HEK293 (cell line): ENCODE results near the gene TESK2.

ENCODE experiments used
- CTCF ChIA-PET: fragments of 350-600 bp; formaldehyde crosslinking; extraction: SDS; loops from one replicate; lab custom pipeline; 2021; ENCODE audit warnings: antibody characterized with exemption; lab: Yijun Ruan, JAX
- POLR2A ChIA-PET: fragments of 300-600 bp; formaldehyde crosslinking; extraction: SDS; loops from one replicate; lab custom pipeline; 2020; ENCODE audit warnings: antibody characterized with exemption, inconsistent platforms; lab: Yijun Ruan, JAX
- H3K27ac ChIP-seq: fragments of 200-500 bp; sonication (Bioruptor generic); 2 replicates; pipeline ENCODE4 v1.5.1; 2014; ENCODE audit warnings: low read depth, low read length, control low read depth, inconsistent platforms; ENCODE audit errors: extremely low read depth
- H3K36me3 ChIP-seq, 2 experiments: fragments of 200-500 bp in 1 of 2; sonication (Bioruptor generic) in 1 of 2; 1 replicate in 1 of 2; 2 replicates in 1 of 2; pipeline ENCODE4 v1.5.1; 2014 to 2017; ENCODE audit warnings: inconsistent platforms in 2 of 2, low read length in 2 of 2; ENCODE audit not compliant: control insufficient read depth in 2 of 2, insufficient read depth in 1 of 2
- H3K4me1 ChIP-seq: fragments of 200-500 bp; sonication (Bioruptor generic); 2 replicates; pipeline ENCODE4 v1.5.1; 2014; ENCODE audit warnings: mild to moderate bottlenecking, low read length, inconsistent platforms; ENCODE audit not compliant: control insufficient read depth, insufficient read depth
- H3K4me3 ChIP-seq: 2 replicates; pipeline ENCODE4 v1.5.1; 2011; ENCODE audit warnings: low read depth, mild to moderate bottlenecking, control low read depth, low read length, moderate library complexity
- H3K9me3 ChIP-seq: fragments of 200-500 bp; sonication (Bioruptor generic); 2 replicates; pipeline ENCODE4 v1.5.1; 2014; ENCODE audit warnings: low read depth, low read length, inconsistent platforms; ENCODE audit not compliant: control insufficient read depth, insufficient read depth
- KLF1 ChIP-seq: fragments of 450-650 bp; formaldehyde crosslinking; IDR thresholded peaks from 2 replicates; pipeline ENCODE4 v1.5.1; 2016; ENCODE audit warnings: missing biosample characterization, missing genetic modification characterization
- KLF10 ChIP-seq: fragments of 450-650 bp; IDR thresholded peaks from 2 replicates; pipeline ENCODE4 v1.5.1; 2018; ENCODE audit warnings: missing biosample characterization, mild to moderate bottlenecking, missing genetic modification characterization
- MYNN ChIP-seq: fragments of 450-650 bp; formaldehyde crosslinking; IDR thresholded peaks from 2 replicates; pipeline ENCODE4 v1.5.1; 2016; ENCODE audit warnings: missing biosample characterization, missing genetic modification characterization, borderline replicate concordance
- SCRT1 ChIP-seq: fragments of 450-650 bp; formaldehyde crosslinking; IDR thresholded peaks from 2 replicates; pipeline ENCODE4 v1.5.1; 2016; ENCODE audit warnings: missing biosample characterization, missing genetic modification characterization, borderline replicate concordance
- ZNF211 ChIP-seq: fragments of 450-650 bp; formaldehyde crosslinking; IDR thresholded peaks from 2 replicates; pipeline ENCODE4 v1.5.1; 2016; ENCODE audit warnings: low read depth, missing biosample characterization, missing genetic modification characterization
- ZNF658 ChIP-seq: fragments of 450-650 bp; formaldehyde crosslinking; IDR thresholded peaks from 2 replicates; pipeline ENCODE4; 2016; ENCODE audit warnings: missing biosample characterization, missing genetic modification characterization
- ZNF785 ChIP-seq: fragments of 450-650 bp; formaldehyde crosslinking; IDR thresholded peaks from 2 replicates; pipeline ENCODE4 v1.5.1; 2016; ENCODE audit warnings: missing biosample characterization, missing genetic modification characterization
- TF ChIP-seq, protein P1 (sequence below): fragments of 450-650 bp; formaldehyde crosslinking; IDR thresholded peaks from 2 replicates; pipeline ENCODE4 v1.5.1; 2017; ENCODE audit warnings: missing biosample characterization, missing genetic modification characterization
- TF ChIP-seq, protein P2 (sequence below): fragments of 450-650 bp; formaldehyde crosslinking; IDR thresholded peaks from 2 replicates; pipeline ENCODE4 v1.5.1; 2016; ENCODE audit warnings: missing biosample characterization, missing genetic modification characterization, low read depth
- TF ChIP-seq, protein P3 (sequence below): fragments of 450-650 bp; formaldehyde crosslinking; IDR thresholded peaks from 2 replicates; pipeline ENCODE4 v1.5.1; 2016; ENCODE audit warnings: missing biosample characterization, missing genetic modification characterization
- TF ChIP-seq, protein P4 (sequence below): fragments of 450-650 bp; formaldehyde crosslinking; IDR thresholded peaks from 2 replicates; pipeline ENCODE4 v1.5.1; 2016; ENCODE audit warnings: missing biosample characterization, missing genetic modification characterization
- TF ChIP-seq, protein P5 (sequence below): fragments of 450-650 bp; formaldehyde crosslinking; IDR thresholded peaks from 2 replicates; pipeline ENCODE4 v1.5.1; 2016; ENCODE audit warnings: missing biosample characterization, missing genetic modification characterization

The TESK2 gene

DNA sequence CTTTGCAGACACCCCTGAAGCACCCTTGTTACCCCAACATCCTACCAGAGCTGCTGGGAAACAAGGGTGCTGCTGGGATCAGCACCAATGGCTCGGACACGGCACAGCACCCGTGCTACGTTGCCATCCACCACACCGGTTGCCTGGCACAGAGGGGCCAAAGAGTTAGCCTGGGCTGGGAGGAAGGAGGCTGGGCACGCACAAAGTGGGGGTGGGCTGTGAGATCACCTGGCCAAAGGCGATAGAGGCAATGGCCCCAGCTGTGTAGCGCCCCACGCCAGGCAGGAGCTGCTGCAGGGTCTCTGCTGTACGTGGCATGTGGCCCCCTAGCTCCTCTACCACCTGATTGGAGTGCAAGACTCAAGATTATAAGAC, 158.6 kb downstream of the TESK2 start:
- TF ChIP-seq, protein P1, sequence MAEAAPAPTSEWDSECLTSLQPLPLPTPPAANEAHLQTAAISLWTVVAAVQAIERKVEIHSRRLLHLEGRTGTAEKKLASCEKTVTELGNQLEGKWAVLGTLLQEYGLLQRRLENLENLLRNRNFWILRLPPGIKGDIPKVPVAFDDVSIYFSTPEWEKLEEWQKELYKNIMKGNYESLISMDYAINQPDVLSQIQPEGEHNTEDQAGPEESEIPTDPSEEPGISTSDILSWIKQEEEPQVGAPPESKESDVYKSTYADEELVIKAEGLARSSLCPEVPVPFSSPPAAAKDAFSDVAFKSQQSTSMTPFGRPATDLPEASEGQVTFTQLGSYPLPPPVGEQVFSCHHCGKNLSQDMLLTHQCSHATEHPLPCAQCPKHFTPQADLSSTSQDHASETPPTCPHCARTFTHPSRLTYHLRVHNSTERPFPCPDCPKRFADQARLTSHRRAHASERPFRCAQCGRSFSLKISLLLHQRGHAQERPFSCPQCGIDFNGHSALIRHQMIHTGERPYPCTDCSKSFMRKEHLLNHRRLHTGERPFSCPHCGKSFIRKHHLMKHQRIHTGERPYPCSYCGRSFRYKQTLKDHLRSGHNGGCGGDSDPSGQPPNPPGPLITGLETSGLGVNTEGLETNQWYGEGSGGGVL (tag by site-specific recombination) = no peak
- TF ChIP-seq ZNF211 (tag by site-specific recombination) (no peak), KLF1 (tag by site-specific recombination) (no peak), ZNF785 (no peak), SCRT1 (tag by site-specific recombination) (no peak), MYNN (no peak), KLF10 (tag by site-specific recombination) (no peak)
- TF ChIP-seq, protein P2, sequence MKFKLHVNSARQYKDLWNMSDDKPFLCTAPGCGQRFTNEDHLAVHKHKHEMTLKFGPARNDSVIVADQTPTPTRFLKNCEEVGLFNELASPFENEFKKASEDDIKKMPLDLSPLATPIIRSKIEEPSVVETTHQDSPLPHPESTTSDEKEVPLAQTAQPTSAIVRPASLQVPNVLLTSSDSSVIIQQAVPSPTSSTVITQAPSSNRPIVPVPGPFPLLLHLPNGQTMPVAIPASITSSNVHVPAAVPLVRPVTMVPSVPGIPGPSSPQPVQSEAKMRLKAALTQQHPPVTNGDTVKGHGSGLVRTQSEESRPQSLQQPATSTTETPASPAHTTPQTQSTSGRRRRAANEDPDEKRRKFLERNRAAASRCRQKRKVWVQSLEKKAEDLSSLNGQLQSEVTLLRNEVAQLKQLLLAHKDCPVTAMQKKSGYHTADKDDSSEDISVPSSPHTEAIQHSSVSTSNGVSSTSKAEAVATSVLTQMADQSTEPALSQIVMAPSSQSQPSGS (tag by site-specific recombination) = no peak
- TF ChIP-seq, protein P3, sequence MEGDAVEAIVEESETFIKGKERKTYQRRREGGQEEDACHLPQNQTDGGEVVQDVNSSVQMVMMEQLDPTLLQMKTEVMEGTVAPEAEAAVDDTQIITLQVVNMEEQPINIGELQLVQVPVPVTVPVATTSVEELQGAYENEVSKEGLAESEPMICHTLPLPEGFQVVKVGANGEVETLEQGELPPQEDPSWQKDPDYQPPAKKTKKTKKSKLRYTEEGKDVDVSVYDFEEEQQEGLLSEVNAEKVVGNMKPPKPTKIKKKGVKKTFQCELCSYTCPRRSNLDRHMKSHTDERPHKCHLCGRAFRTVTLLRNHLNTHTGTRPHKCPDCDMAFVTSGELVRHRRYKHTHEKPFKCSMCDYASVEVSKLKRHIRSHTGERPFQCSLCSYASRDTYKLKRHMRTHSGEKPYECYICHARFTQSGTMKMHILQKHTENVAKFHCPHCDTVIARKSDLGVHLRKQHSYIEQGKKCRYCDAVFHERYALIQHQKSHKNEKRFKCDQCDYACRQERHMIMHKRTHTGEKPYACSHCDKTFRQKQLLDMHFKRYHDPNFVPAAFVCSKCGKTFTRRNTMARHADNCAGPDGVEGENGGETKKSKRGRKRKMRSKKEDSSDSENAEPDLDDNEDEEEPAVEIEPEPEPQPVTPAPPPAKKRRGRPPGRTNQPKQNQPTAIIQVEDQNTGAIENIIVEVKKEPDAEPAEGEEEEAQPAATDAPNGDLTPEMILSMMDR (tag by site-specific recombination) = no peak
- TF ChIP-seq, protein P4, sequence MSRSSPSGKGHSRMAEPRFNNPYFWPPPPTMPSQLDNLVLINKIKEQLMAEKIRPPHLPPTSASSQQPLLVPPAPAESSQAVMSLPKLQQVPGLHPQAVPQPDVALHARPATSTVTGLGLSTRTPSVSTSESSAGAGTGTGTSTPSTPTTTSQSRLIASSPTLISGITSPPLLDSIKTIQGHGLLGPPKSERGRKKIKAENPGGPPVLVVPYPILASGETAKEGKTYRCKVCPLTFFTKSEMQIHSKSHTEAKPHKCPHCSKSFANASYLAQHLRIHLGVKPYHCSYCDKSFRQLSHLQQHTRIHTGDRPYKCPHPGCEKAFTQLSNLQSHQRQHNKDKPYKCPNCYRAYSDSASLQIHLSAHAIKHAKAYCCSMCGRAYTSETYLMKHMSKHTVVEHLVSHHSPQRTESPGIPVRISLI (tag by site-specific recombination) = no peak
- TF ChIP-seq, protein P5, sequence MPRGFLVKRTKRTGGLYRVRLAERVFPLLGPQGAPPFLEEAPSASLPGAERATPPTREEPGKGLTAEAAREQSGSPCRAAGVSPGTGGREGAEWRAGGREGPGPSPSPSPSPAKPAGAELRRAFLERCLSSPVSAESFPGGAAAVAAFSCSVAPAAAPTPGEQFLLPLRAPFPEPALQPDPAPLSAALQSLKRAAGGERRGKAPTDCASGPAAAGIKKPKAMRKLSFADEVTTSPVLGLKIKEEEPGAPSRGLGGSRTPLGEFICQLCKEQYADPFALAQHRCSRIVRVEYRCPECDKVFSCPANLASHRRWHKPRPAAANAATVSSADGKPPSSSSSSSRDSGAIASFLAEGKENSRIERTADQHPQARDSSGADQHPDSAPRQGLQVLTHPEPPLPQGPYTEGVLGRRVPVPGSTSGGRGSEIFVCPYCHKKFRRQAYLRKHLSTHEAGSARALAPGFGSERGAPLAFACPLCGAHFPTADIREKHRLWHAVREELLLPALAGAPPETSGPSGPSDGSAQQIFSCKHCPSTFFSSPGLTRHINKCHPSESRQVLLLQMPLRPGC (tag by site-specific recombination) = no peak
- TF ChIP-seq, all 188 proteins: peak for 0
- CTCF ChIA-PET = no interaction called here
- Histone ChIP-seq H3K36me3 (peaks cover 0 to 68% of the 10 kb centered on the region in 2 experiments; a peak in 1 of 3 replicates), H3K9me3 (no peaks in the 10 kb centered on the region), H3K27ac (no peak overlapping the region), H3K4me3 (no peak overlapping the region), H3K4me1 (0 out of 2 replicates have a peak, but pooled peaks cover 3% of the 10 kb centered on the region)
- POLR2A ChIA-PET = interaction anchor here (1.3 to 1.7 kb wide), 2 partner anchors 8 to 29 kb away, joined by 4 to 5 read pairs; no protein-coding TSS in a partner anchor

DNA sequence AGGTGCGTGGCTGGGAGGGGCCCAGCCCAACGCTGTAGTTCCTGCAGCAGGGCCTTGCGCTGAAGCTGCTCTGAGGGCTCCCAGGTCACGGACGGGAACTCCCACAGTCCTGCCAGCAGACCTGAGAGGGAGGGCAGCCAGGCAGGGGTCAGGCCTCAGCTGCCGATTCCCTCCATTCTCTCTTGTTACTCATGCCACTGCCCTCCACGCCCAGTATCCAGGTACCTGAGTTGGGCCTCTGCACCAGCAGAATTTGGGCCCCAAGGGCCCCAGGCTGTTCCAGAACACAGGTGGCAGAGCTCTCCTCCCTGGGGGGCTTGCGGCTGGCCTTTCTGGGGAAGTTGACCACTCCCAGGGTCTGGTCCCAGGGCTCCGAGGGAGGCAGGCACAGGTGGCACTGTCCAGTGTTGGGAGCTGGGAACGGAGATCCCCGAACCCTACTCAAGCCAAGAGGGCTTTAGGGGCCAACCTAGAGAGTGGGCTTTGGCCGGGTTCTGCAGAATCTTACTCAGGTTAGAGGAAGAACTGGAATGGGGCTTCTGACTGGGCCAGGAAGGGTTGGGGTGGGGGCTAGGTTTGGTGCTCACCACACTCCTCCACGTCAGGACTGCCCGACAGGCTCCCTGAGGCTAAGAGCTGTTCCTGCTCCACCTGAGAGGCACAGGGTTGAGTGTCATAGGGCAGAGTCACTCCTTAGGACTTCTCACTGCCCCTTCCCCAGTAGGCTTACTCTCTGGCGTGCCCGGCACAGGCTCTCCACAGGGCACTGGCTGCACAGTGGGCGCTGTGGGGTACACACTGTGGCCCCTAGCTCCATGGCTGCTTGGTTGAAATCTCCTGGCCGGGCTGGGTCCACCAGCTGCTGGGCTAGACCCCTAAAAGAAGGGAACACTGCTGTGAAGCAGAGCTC, 159.3 kb downstream of the TESK2 start:
- TF ChIP-seq ZNF658 = no peak
- H3K9me3 ChIP-seq = no peaks in the 10 kb centered on the region
- 0 out of 2 replicates have a peak, but pooled peaks cover 3% of the 10 kb centered on the region for H3K4me1 ChIP-seq
- ChIA-PET CTCF (no interaction called here), POLR2A (interaction anchor here (1.3 to 6.7 kb wide), 3 partner anchors 8 to 28 kb away, joined by 4 to 51 read pairs (median 5); partner anchors contain the start of genes MUTYH and TOE1)
- H3K36me3 ChIP-seq = peaks cover 0 to 71% of the 10 kb centered on the region in 2 experiments; a peak in 1 of 3 replicates
- no peak overlapping the region for H3K27ac ChIP-seq
- H3K4me3 ChIP-seq = no peak overlapping the region
